Bronchial epithelial cell (primary cell): ENCODE results near the gene RABGAP1L. TPM values are rescaled to one million over a fixed set of nuclear protein-coding genes. Genes with fewer than 3 reads are reported as not detected.
A peak's percentile ranks its signal among the peaks of the same experiment; 100 is the strongest.

Experiments
- DNase-seq: peaks from one replicate; pipeline ENCODE4 v3.0.0-alpha.2; 2010; ENCODE audit warnings: low read depth
- FAIRE-seq: peaks from 2 replicates; lab custom pipeline; 2011; peaks lifted over from hg19 to GRCh38; lab: Jason Lieb, UNC
- H3K27me3 ChIP-seq: 2 replicates; pipeline ENCODE4 v1.5.1; 2011; ENCODE audit warnings: low read length; ENCODE audit not compliant: control insufficient read depth, insufficient read depth
- H3K36me3 ChIP-seq: 2 replicates; pipeline ENCODE4 v1.5.1; 2011; ENCODE audit warnings: low read length; ENCODE audit not compliant: control insufficient read depth, insufficient read depth
- H3K4me3 ChIP-seq: 2 replicates; pipeline ENCODE4 v1.5.1; 2011; ENCODE audit warnings: mild to moderate bottlenecking, low read depth, low read length, control low read depth
- total RNA-seq: library from RNA; depleted of rRNA; stranded (reverse); fragments of >200 nt; gene quantifications from 2 replicates; pipeline ENCODE4 v1.2.1, GENCODE V29; 2014
- TF ChIP-seq, protein P1 (sequence below): IDR thresholded peaks from 2 replicates; pipeline ENCODE4 v1.5.1; 2011; ENCODE audit warnings: mild to moderate bottlenecking, moderate library complexity, low read length, control low read depth, inconsistent platforms; ENCODE audit not compliant: insufficient read depth, severe bottlenecking

RABGAP1L gene
- total RNA-seq, 1 donor from 2014 or later, result 37.4 TPM

DNA sequence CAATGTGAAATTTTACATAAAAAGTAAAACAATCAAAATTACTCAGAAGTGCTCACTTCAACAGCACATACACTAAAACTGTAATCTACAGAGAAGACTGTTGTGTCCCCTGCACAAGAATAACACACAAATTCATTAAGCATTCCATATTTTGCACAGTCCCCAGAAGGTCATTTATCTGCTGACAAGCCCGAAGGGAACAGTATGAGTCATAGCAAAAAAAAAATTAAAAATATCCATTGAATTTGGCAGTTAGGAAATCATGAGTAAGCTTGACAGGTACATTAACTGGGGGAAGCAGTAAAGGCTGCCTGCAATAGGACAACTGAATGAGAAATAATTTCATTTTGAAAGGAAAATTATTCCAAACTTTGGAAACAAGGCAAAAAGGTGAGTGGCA lies 837.2 kb downstream of the RABGAP1L start:
- Histone ChIP-seq H3K4me3 (no peak overlapping the region), H3K36me3 (no peaks in the 10 kb centered on the region), H3K27me3 (no peaks in the 10 kb centered on the region)
- TF ChIP-seq, protein P1, sequence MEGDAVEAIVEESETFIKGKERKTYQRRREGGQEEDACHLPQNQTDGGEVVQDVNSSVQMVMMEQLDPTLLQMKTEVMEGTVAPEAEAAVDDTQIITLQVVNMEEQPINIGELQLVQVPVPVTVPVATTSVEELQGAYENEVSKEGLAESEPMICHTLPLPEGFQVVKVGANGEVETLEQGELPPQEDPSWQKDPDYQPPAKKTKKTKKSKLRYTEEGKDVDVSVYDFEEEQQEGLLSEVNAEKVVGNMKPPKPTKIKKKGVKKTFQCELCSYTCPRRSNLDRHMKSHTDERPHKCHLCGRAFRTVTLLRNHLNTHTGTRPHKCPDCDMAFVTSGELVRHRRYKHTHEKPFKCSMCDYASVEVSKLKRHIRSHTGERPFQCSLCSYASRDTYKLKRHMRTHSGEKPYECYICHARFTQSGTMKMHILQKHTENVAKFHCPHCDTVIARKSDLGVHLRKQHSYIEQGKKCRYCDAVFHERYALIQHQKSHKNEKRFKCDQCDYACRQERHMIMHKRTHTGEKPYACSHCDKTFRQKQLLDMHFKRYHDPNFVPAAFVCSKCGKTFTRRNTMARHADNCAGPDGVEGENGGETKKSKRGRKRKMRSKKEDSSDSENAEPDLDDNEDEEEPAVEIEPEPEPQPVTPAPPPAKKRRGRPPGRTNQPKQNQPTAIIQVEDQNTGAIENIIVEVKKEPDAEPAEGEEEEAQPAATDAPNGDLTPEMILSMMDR, result no peak
- FAIRE-seq (no peak), DNase-seq (peak; percentile 73)

DNA sequence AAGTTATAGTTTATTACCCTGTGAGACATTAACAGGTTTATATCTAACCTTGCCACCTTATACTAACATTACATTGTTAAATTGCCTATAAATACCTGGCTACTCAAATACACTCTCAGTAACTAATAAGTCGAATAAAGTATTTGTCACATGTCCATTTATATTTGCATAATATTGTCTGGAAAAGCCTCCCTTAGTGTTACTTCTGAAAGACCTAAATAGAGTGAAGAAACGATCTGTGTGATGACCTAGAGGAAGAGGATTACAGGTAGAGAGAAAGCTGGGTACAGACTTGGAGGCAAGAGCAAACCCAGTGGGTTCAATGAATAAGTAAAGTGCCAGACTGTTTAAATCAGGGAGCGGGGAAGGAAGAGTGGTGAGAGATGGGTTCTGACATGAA lies 837.7 kb downstream of the RABGAP1L start:
- FAIRE-seq (no peak), DNase-seq (no peak)
- H3K4me3 ChIP-seq, result no peak overlapping the region
- TF ChIP-seq, protein P1, result no peak
- H3K27me3 ChIP-seq, result no peaks in the 10 kb centered on the region
- no peaks in the 10 kb centered on the region for H3K36me3 ChIP-seq

DNA sequence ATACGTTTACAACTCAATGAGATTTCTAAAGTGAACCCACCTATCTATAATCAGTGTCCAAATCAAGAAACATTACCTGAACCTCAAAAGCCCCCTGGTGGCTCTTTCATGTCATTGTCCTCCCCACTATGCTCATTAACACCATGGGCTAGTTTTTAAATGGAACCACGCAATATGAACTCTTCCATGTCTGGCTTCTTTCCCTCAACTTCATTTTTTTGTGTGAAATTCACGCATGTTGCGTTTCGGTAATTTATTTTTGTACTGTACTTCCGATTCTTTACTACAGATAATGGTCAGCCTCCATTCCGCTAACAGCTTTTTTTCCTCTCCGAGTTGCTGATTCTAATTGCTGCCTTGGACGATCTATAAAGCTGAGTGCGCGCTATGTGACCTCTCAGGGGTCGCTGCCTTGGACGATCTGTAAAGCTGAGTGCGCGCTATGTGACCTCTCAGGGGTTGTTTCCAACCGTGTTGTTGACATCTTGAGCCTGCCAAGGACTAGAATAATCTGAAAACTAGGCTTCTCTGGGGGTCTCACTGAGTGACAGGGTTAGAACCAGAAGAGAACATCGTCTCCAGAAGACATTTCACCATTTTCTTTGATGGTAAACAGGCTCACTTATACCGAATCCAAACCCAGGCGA lies 839.4 kb downstream of the RABGAP1L start:
- TF ChIP-seq, protein P1, result peak; percentile 69
- DNase-seq, result peak; percentile 68
- no peak for FAIRE-seq
- Histone ChIP-seq H3K27me3 (no peaks in the 10 kb centered on the region), H3K4me3 (peak overlapping the region; percentile 78), H3K36me3 (no peaks in the 10 kb centered on the region)

DNA sequence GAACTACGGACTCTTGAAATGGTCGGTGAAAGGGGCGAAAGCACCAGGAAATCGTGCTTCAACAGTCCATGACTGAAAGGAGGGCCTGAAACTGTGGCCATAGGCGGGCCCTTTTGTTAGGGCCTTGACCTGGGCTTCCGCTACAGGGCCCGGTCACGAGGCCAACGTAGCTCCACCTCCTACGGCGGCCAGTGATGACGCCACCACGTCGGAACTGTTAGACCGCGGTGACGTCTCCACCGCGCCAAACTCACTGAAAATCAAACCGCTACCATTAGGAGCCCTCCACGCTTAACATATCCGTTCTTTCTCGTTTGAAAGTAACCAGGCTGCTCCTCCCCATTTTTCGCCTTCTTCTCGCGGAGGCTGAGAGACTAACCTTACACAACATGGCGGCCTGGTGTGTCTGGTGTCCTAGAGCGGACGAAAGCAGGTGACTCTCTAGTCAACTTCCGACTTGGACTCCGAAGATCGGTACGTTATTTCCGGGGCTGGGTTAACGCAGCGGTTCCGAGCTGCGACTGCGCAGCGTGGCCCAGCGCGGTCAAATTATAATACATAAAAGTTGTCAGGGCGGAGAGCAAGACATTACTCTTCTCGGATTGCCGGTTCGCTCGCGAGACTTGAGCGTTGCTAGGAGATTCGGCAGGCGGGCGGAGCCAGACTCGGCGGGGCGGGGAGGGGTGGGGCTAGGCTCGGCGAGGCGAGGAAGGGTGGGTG lies 840.1 kb downstream of the RABGAP1L start:
- Histone ChIP-seq H3K36me3 (no peaks in the 10 kb centered on the region), H3K27me3 (no peaks in the 10 kb centered on the region), H3K4me3 (peak overlapping the region; percentile 78)
- FAIRE-seq (no peak), DNase-seq (peak; percentile 97)
- TF ChIP-seq, protein P1, result no peak

DNA sequence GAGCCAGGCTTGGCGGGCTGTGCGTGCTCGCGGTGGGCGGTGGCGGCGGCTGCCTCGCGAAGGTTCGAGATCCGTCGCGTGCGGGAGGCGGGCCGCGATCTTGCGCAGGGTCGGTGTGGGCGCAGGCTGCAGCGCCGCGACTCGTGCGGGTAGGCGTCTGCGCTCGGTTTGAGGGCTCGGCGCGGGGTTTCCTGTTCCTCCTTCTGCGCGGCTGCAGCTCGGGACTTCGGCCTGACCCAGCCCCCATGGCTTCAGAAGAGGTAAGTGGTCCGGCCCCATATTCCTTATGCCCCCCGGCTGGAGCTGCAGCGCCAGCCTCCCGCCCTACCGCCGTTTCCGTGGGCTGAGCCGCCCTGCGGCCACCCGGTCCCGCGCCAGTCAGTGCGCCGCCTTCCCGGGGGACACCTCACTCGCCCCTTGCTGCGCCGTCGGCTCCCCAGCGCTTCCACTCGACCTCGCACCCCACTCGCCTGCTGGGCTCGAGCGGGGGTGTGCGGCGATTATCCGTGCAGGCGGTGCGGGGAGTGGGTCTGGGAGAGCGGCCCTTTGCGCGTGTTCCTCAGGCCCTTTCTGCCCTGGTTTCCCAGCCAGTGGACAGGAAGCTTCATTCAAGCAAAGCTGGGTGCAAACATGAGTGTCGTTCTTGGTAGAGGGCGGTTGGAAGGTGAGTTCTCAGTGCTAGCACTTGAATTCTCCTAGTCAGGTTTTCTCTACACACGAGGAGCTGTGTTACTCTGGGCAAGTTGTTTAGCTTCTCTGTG lies 840.8 kb downstream of the RABGAP1L start, which contains the start of gene CACYBP:
Gene CACYBP, plus strand, starts transcription at position 12 of the 761 bp plus-strand sequence. Its CDS starts 234 bp downstream, at position 246.
- DNase-seq, result peak; percentile 35
- FAIRE-seq, result no peak
- TF ChIP-seq, protein P1, result no peak
- Histone ChIP-seq H3K27me3 (no peaks in the 10 kb centered on the region), H3K36me3 (no peaks in the 10 kb centered on the region), H3K4me3 (peak within 1 kb of the TSS; percentile 78)
